Esophagus muscularis mucosa (tissue), 3 donors: Measurements from ENCODE around the gene BBC3.

Source experiments
- CTCF ChIP-seq, 3 experiments: fragments of 200-600 bp in 2 of 3; fragments of 450-650 bp in 1 of 3; sonication (generic) in 2 of 3; IDR thresholded peaks; one replicate each; pipeline ENCODE4 v1.5.1; 2017 to 2019; ENCODE audit warnings: antibody characterized with exemption in 3 of 3, mild to moderate bottlenecking in 2 of 3, moderate library complexity in 1 of 3
- POLR2AphosphoS5 ChIP-seq, 2 donors: sonication (generic); formaldehyde crosslinking; IDR thresholded peaks; one replicate each; pipeline ENCODE4 v1.6.1; 2017; ENCODE audit warnings: antibody characterized with exemption in 2 of 2

- TF ChIP-seq CTCF (IDR thresholded peaks at IDR 0.05) (no peak), POLR2AphosphoS5 (IDR thresholded peaks at IDR 0.05) (no peak)
These were observed 33.6 kb upstream of the BBC3 start for GRCh38 chr19:47264629-47265028.
